HUES48 (cell line): ENCODE measurements around the gene KRT14.

ENCODE experiments used
- H3K27ac ChIP-seq: one replicate; pipeline ENCODE4 v1.7.0; 2013; ENCODE audit warnings: low read depth, low read length, inconsistent platforms
- H3K27me3 ChIP-seq: 2 replicates; pipeline ENCODE4 v1.6.1; 2013; ENCODE audit warnings: mild to moderate bottlenecking, low read length; ENCODE audit not compliant: control insufficient read depth, insufficient read depth
- H3K36me3 ChIP-seq: 2 replicates; pipeline ENCODE4 v1.6.1; 2013; ENCODE audit warnings: low read length; ENCODE audit not compliant: control insufficient read depth, insufficient read depth
- H3K4me1 ChIP-seq: 2 replicates; pipeline ENCODE4 v1.6.1; 2013; ENCODE audit warnings: mild to moderate bottlenecking, low read length; ENCODE audit not compliant: control insufficient read depth, insufficient read depth
- H3K4me3 ChIP-seq: 2 replicates; pipeline ENCODE4 v1.5.1; 2013; ENCODE audit warnings: mild to moderate bottlenecking, low read depth, low read length
- H3K9ac ChIP-seq: 2 replicates; pipeline ENCODE4 v1.6.1; 2013; ENCODE audit warnings: mild to moderate bottlenecking, low read depth, low read length, moderate library complexity
- H3K9me3 ChIP-seq: 2 replicates; pipeline ENCODE4 v1.6.1; 2013; ENCODE audit warnings: low read length; ENCODE audit not compliant: control insufficient read depth, insufficient read depth

Gene KRT14

DNA sequence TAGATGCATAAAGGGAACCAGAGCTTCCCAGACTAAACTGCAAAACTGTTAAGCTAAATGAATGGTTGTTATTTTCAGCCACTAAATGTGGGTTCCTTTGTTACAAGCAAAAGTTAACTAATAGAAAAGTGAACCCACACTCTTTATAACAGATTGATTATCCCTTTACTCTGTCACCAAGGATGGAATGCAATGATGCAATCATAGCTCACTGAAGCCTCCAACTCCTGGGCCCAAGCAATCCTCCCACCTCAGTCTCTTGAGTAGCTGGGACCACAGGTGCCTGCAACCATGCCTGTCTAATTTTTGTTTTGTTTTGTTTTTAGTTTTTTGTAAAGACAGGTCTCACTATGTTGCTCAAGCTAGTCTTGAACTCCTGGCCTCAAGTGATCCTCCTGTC is 21.4 kb downstream of the KRT14 start:
- Histone ChIP-seq H3K4me3 (no peak overlapping the region), H3K27me3 (no peaks in the 10 kb centered on the region; the same call in 1 of the 2 replicates), H3K4me1 (no peaks in the 10 kb centered on the region), H3K9ac (no peak overlapping the region), H3K36me3 (no peaks in the 10 kb centered on the region), H3K27ac (no peak overlapping the region), H3K9me3 (no peaks in the 10 kb centered on the region)

DNA sequence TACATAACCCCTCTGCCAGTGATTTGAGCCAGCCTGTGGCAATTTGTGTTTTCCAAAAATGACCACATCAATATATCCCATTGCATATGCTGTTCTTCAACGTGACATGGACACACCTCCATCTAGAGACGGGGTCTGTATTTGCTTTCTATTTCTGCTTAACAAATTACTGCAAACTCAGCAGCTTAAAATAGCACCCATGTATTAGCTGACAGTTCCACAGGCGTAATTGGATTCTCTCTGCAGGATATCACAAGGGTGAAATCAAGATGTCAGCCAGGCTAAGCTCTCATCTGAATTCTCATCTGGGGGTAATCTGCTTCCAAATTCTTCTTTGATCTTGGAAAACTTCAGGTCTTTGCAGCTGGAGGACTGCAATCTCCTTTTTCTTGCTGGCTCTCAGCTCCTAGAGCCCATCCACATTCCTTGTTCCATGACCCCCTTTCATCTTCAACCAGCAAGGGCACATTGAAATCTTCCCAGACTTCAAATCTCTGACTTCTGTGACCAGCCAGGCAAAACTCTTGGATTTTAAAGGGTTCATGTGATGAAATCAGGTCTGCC is 23.0 kb downstream of the KRT14 start:
- Histone ChIP-seq H3K27ac (no peak overlapping the region), H3K9ac (no peak overlapping the region)

DNA sequence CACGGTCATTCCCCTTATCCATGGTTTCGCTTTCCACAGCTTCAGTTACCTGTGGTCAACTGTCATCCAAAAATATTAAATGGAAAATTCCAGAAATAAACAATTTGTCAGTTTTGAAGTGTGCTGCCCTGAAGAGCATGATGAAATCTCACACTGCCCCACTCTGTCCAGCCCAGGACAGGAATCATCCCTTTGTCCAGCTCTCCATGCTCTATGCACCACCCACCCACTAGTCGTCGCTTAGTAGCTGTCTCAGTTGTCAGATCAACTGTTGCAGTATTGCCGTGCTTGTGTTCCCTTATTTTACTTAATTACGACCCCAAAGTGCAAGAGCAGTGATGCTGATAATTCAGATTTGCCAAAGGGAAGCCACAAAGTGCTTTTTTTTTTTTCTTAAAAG is 25.1 kb downstream of the KRT14 start:
- H3K27me3 ChIP-seq: no peaks in the 10 kb centered on the region; the same call in 1 of the 2 replicates
- H3K9me3 ChIP-seq: no peaks in the 10 kb centered on the region
- no peak overlapping the region for H3K4me3 ChIP-seq
- no peaks in the 10 kb centered on the region for H3K36me3 ChIP-seq
- H3K27ac ChIP-seq: no peak overlapping the region
- no peak overlapping the region for H3K9ac ChIP-seq
- no peaks in the 10 kb centered on the region for H3K4me1 ChIP-seq

More for the DNA sequence above, 23.0 kb downstream of the KRT14 start:
- Histone ChIP-seq H3K4me1 (no peaks in the 10 kb centered on the region), H3K9me3 (no peaks in the 10 kb centered on the region), H3K4me3 (no peak overlapping the region), H3K27me3 (no peaks in the 10 kb centered on the region; the same call in 1 of the 2 replicates), H3K36me3 (no peaks in the 10 kb centered on the region)

DNA sequence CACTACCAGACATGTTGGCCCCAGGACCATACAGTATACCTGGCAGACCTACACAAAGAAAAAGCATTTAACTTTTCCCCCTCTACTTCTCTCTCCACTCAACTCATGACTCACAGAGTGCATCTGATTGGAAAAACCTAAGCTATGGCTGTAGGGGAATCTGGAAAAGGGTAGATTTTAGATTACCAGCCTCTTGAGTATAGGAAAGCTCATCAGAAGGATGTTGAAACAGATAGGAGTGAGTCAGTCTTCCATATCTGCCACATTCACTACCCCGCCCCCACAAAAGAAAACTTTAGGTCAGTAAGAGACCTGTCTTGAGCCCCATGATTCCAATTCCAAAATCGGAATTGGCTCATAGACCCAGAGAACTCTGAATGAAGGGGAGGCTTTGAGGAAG is 27.1 kb downstream of the KRT14 start:
- H3K27me3 ChIP-seq: no peaks in the 10 kb centered on the region; the same call in 1 of the 2 replicates
- no peak overlapping the region for H3K4me3 ChIP-seq
- H3K36me3 ChIP-seq: no peaks in the 10 kb centered on the region
- H3K4me1 ChIP-seq: no peaks in the 10 kb centered on the region
- H3K27ac ChIP-seq: no peak overlapping the region
- no peak overlapping the region for H3K9ac ChIP-seq
- H3K9me3 ChIP-seq: no peaks in the 10 kb centered on the region

DNA sequence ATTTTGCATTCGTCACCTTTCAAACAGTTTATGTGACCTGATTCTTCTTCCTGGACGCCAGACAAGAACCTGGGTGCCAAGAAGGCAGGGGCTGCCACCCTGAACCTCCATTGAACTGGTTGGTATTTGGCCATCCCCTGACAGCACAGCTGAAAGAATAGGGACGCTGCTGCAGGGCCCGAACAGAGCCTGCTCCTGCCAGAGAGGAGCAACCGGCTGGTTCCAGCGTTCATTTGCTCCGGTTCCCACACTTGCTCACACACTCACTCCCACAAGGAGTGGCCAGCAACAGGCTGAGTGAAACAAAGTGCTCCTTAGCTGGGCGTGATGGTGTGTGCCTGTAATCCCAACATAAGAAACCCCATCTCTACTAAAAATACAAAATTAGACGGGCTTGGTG is 29.8 kb downstream of the KRT14 start:
- no peak overlapping the region for H3K4me3 ChIP-seq
- H3K4me1 ChIP-seq: peaks cover 8% of the 10 kb centered on the region
- H3K27me3 ChIP-seq: no peaks in the 10 kb centered on the region; the same call in 1 of the 2 replicates
- H3K27ac ChIP-seq: no peak overlapping the region
- H3K9me3 ChIP-seq: no peaks in the 10 kb centered on the region
- no peak overlapping the region for H3K9ac ChIP-seq
- H3K36me3 ChIP-seq: no peaks in the 10 kb centered on the region

DNA sequence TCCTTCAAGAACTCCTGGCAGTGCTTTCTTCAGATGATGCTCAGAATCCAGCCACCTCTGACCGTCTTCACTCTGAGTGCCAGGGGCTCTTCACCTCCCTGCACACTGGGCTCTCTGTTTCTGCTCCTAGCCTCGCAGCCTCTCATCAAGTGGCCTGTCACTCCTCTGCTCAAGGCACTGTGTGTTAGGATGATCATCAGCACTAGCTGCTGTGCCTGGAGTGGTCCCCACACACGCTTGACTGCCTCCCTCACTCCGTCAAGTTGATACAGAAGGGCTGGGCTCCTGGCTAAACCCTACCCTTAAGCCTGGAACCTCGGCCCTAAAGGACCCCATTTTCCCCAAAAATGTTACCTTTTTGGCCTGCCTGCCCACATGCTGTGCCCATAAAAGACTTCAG is 30.4 kb downstream of the KRT14 start:
- Histone ChIP-seq H3K9me3 (no peaks in the 10 kb centered on the region), H3K27me3 (no peaks in the 10 kb centered on the region; the same call in 1 of the 2 replicates), H3K4me1 (peaks cover 8% of the 10 kb centered on the region), H3K36me3 (no peaks in the 10 kb centered on the region), H3K9ac (no peak overlapping the region), H3K27ac (no peak overlapping the region), H3K4me3 (no peak overlapping the region)

DNA sequence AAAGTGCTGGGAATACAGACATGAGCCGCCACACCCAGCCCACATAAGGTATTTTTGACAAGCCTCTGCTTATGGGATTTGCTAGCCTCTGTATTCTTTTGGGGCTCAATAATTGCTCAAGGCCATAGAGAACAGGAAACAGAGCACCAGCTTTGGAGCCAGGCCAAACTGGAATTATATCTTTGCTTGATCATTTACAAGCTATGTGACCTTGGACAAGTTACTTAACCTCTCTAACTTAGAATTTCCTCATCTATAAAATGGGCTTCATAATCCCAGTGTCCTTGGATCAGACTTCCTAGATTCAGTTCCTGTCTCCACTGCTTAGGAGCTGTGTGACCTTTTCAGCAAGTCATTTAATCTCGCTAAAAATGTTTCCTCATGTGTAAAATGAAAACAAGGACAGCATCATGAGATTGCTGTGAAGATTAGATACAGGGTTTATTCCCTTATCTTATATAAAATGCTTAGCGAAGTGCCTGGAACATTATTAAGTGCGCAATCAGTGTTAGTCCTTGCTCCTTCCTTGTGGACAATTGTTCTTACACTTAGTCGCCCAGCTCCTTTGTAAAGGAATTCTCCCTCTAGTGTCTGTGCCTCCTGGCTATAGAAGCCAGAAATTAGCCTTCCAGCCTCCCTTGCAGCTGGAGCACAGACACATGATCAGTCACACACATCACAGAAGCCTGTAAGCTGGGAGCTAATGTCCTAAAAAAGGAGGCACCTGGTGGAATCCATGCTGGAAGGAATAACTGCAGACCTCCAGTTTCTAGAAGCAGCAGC is 31.4 kb downstream of the KRT14 start:
- no peak overlapping the region for H3K4me3 ChIP-seq
- H3K4me1 ChIP-seq: peaks cover 8% of the 10 kb centered on the region
- H3K36me3 ChIP-seq: no peaks in the 10 kb centered on the region
- H3K9ac ChIP-seq: no peak overlapping the region
- H3K9me3 ChIP-seq: no peaks in the 10 kb centered on the region
- no peak overlapping the region for H3K27ac ChIP-seq
- H3K27me3 ChIP-seq: no peaks in the 10 kb centered on the region; the same call in 1 of the 2 replicates

DNA sequence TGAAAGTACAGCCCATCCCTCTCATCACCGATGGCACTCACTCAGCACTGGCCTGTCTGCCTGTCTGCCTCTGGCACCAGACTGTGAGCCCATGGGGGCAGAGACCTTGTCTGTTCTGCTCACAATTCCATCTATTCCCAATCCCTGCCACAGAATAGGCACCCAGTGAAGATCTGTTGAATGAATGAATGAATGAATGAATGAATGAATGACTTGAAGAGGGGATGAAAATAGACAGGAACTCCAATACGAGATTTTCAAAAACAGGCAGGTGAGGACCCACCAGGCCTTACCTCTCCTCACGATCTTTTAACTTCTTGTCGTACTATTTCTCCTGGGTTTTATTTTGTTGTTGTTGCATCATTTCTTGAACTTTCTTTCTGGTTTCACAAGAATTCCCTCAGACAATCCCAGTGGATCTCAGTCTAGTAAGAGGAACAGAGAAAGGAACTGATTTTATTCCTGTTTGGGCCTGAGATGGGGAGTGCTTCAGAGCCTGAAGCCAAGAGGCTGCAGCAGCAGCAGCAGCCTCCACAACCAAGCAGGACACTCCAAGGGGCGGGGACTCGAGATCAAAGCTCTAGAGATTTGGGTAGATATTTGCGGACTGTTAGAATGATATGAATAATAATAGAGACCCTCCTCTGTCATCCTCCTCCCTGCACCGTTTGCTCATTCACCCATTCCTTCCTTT is 32.6 kb downstream of the KRT14 start:
- Histone ChIP-seq H3K4me3 (no peak overlapping the region), H3K9ac (no peak overlapping the region), H3K9me3 (no peaks in the 10 kb centered on the region), H3K36me3 (no peaks in the 10 kb centered on the region), H3K27me3 (no peaks in the 10 kb centered on the region; the same call in 1 of the 2 replicates), H3K27ac (no peak overlapping the region), H3K4me1 (peaks cover 8% of the 10 kb centered on the region)

DNA sequence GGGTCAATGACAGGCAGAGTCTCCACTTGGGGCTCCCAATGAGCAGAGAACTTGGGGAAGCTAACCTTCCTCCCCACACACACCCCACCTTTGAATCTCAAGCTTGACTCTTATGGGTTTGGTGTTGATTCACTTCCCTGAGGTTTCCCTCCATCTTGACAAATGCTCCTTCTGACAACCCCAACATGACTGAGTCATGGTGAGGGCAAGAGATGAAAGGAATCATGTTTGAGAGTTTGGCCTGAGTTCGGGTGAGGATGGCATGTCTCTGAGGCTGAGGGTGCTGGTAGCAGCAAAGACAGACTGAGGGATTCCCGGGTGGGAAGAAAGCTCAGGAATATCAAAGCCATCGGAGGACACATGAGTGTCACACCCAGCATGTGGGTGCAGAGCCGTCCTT is 33.5 kb downstream of the KRT14 start:
- peaks cover 13% of the 10 kb centered on the region for H3K4me1 ChIP-seq
- peaks cover 1% of the 10 kb centered on the region; the same call in 1 of the 2 replicates for H3K27me3 ChIP-seq
- no peak overlapping the region for H3K4me3 ChIP-seq
- no peaks in the 10 kb centered on the region for H3K36me3 ChIP-seq
- H3K9me3 ChIP-seq: no peaks in the 10 kb centered on the region
- H3K9ac ChIP-seq: no peak overlapping the region
- no peak overlapping the region for H3K27ac ChIP-seq

DNA sequence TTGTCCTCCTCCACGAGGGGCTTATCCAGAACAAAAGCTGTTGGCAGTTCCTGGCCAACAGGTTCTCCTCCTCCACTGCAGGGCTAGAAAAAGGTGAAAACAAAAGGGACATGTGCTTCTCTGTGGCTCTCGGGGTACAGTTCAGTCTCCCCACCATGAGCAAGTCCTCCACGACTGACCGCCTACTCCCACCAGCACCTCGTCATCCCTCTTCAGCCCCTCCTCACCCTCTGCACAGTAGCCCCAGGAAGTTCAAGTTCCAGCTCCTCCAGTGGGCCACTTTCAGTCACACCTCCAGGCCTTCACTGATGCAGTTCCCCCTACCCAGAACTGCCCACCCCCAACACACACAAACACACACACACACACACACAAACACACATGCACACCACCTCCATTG is 34.2 kb downstream of the KRT14 start:
- no peak overlapping the region for H3K9ac ChIP-seq
- no peak overlapping the region for H3K27ac ChIP-seq
- peaks cover 4% of the 10 kb centered on the region; the same call in 1 of the 2 replicates for H3K27me3 ChIP-seq
- H3K36me3 ChIP-seq: no peaks in the 10 kb centered on the region
- no peak overlapping the region for H3K4me3 ChIP-seq
- no peaks in the 10 kb centered on the region for H3K9me3 ChIP-seq
- peaks cover 21% of the 10 kb centered on the region for H3K4me1 ChIP-seq

DNA sequence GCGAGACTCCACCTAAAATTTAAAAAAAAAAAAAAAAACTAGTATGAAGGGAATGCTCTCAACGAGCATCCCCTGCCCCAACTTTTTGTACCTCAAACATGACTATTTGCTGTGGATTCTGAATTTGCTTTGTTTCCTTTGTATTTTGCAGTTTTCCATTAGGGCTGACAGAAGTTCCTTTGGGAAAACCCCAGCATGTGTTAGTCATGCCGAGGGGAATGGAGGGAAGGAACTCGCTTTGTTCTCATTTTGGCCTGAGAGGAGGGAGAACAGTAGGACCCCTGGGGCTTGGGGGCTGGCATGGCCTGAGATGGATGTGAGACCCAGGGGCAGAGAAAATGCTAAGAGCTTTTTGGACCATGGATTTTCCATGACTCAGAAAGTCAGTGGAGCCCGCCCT is 35.3 kb downstream of the KRT14 start:
- Histone ChIP-seq H3K9ac (no peak overlapping the region), H3K27ac (no peak overlapping the region), H3K27me3 (peaks cover 4% of the 10 kb centered on the region; the same call in 1 of the 2 replicates), H3K4me3 (no peak overlapping the region), H3K36me3 (no peaks in the 10 kb centered on the region), H3K9me3 (no peaks in the 10 kb centered on the region), H3K4me1 (peaks cover 26% of the 10 kb centered on the region)
